H9 (cell line): Measurements from ENCODE around the gene PARP3. TPM values are rescaled to one million over a fixed set of nuclear protein-coding genes. Genes with fewer than 3 reads are reported as not detected.

Experiments
- DNase-seq: peaks from one replicate; pipeline ENCODE4 v3.0.0-alpha.2; 2017
- H2AFZ ChIP-seq: one replicate; pipeline ENCODE4 v1.6.1; 2013; ENCODE audit warnings: mild to moderate bottlenecking, low read length, control low read depth, moderate library complexity
- H2AK5ac ChIP-seq: 2 replicates; pipeline ENCODE4 v1.6.1; 2013; ENCODE audit warnings: low read length, control low read depth, mixed read lengths; ENCODE audit not compliant: insufficient read length
- H2BK120ac ChIP-seq: one replicate; pipeline ENCODE4 v1.6.1; 2013; ENCODE audit warnings: low read depth, mild to moderate bottlenecking, low read length, control low read depth, inconsistent platforms; ENCODE audit not compliant: poor library complexity, severe bottlenecking
- H2BK12ac ChIP-seq: 2 replicates; pipeline ENCODE4 v1.6.1; 2013; ENCODE audit warnings: low read length, control low read depth, mixed read lengths, low read depth; ENCODE audit not compliant: insufficient read length
- H2BK15ac ChIP-seq: 2 replicates; pipeline ENCODE4 v1.6.1; 2013; ENCODE audit warnings: low read depth, low read length, control low read depth
- H2BK20ac ChIP-seq: one replicate; pipeline ENCODE4 v1.6.1; 2013; ENCODE audit warnings: low read depth, mild to moderate bottlenecking, low read length, control low read depth, inconsistent platforms; ENCODE audit not compliant: poor library complexity, severe bottlenecking
- H2BK5ac ChIP-seq: 2 replicates; pipeline ENCODE4 v1.6.1; 2013; ENCODE audit warnings: low read length, control low read depth, mixed read lengths; ENCODE audit not compliant: insufficient read length
- H3K14ac ChIP-seq: 2 replicates; pipeline ENCODE4 v1.6.1; 2013; ENCODE audit warnings: low read length, control low read depth; ENCODE audit not compliant: insufficient read depth
- H3K18ac ChIP-seq: 2 replicates; pipeline ENCODE4 v1.6.1; 2013; ENCODE audit warnings: low read depth, mild to moderate bottlenecking, mixed read lengths, low read length, control low read depth; ENCODE audit not compliant: insufficient read length
- H3K23ac ChIP-seq: 2 replicates; pipeline ENCODE4 v1.6.1; 2013; ENCODE audit warnings: low read length, control low read depth, mixed read lengths, low read depth; ENCODE audit not compliant: insufficient read length
- H3K23me2 ChIP-seq: 2 replicates; pipeline ENCODE4 v1.6.1; 2013; ENCODE audit warnings: low read depth, mild to moderate bottlenecking, mixed read lengths, low read length, control low read depth; ENCODE audit not compliant: insufficient read length, poor library complexity, severe bottlenecking
- H3K27ac ChIP-seq: 2 replicates; pipeline ENCODE4 v1.5.1; 2013; ENCODE audit warnings: low read length, control low read depth, mixed read lengths, low read depth; ENCODE audit not compliant: insufficient read length
- H3K27me3 ChIP-seq: 2 replicates; pipeline ENCODE4 v1.6.1; 2013; ENCODE audit warnings: low read length, control low read depth, inconsistent platforms; ENCODE audit not compliant: insufficient read depth
- H3K4ac ChIP-seq: 2 replicates; pipeline ENCODE4 v1.6.1; 2013; ENCODE audit warnings: low read depth, mild to moderate bottlenecking, control low read depth, inconsistent platforms, low read length, moderate library complexity
- H3K4me1 ChIP-seq: 2 replicates; pipeline ENCODE4 v1.6.1; 2013; ENCODE audit warnings: low read length, control low read depth, inconsistent platforms; ENCODE audit not compliant: insufficient read depth
- H3K4me2 ChIP-seq: 2 replicates; pipeline ENCODE4 v1.6.1; 2013; ENCODE audit warnings: low read length, control low read depth, mixed read lengths; ENCODE audit not compliant: insufficient read length, insufficient read depth
- H3K56ac ChIP-seq: 2 replicates; pipeline ENCODE4 v1.6.1; 2013; ENCODE audit warnings: low read depth, mild to moderate bottlenecking, mixed read lengths, low read length, control low read depth; ENCODE audit not compliant: insufficient read length
- H3K79me1 ChIP-seq: 2 replicates; pipeline ENCODE4 v1.6.1; 2013; ENCODE audit warnings: low read depth, mild to moderate bottlenecking, moderate library complexity, low read length, control low read depth, inconsistent platforms; ENCODE audit not compliant: insufficient read depth, poor library complexity, severe bottlenecking
- H3K79me2 ChIP-seq: 2 replicates; pipeline ENCODE4 v1.6.1; 2013; ENCODE audit warnings: low read length, control low read depth, inconsistent platforms; ENCODE audit not compliant: insufficient read depth
- H3K9ac ChIP-seq: 2 replicates; pipeline ENCODE4 v1.6.1; 2013; ENCODE audit warnings: low read length, control low read depth, mixed read lengths; ENCODE audit not compliant: insufficient read length; ENCODE audit errors: extremely low read depth
- H3K9me3 ChIP-seq: one replicate; pipeline ENCODE4 v1.6.1; 2013; ENCODE audit warnings: low read depth, low read length, inconsistent platforms; ENCODE audit not compliant: control insufficient read depth
- H3T11ph ChIP-seq: one replicate; pipeline ENCODE4 v1.6.1; 2013; ENCODE audit warnings: mild to moderate bottlenecking, low read length, control low read depth, inconsistent platforms
- H4K20me1 ChIP-seq: one replicate; pipeline ENCODE4 v1.6.1; 2013; ENCODE audit not compliant: control insufficient read depth, insufficient read length, insufficient read depth
- H4K5ac ChIP-seq: 2 replicates; pipeline ENCODE4 v1.6.1; 2013; ENCODE audit warnings: low read depth, mild to moderate bottlenecking, mixed read lengths, low read length, control low read depth; ENCODE audit not compliant: insufficient read length
- H4K8ac ChIP-seq: replicated peaks from 2 replicates; pipeline ENCODE4 v1.6.1; 2013; ENCODE audit warnings: low read length, control low read depth, mixed read lengths, low read depth; ENCODE audit not compliant: insufficient read length
- H4K91ac ChIP-seq: 2 replicates; pipeline ENCODE4 v1.6.1; 2013; ENCODE audit warnings: low read depth, mild to moderate bottlenecking, moderate library complexity, mixed read lengths, low read length, control low read depth; ENCODE audit not compliant: insufficient read length
- H3K27ac Mint-ChIP-seq, 3 experiments: 2 replicates in 2 of 3; 3 replicates in 1 of 3; pipeline ENCODE4 v1.8.0; 2020 to 2021; ENCODE audit warnings: mixed read lengths in 3 of 3, mild to moderate bottlenecking in 1 of 3, moderate library complexity in 1 of 3
- H3K27me3 Mint-ChIP-seq: 2 replicates; pipeline ENCODE4 v1.8.0; 2021; ENCODE audit warnings: low read depth, mild to moderate bottlenecking, moderate library complexity, mixed read lengths
- H3K36me3 Mint-ChIP-seq, 3 experiments: 2 replicates in 2 of 3; 3 replicates in 1 of 3; pipeline ENCODE4 v1.8.0; 2020 to 2021; ENCODE audit warnings: low read depth in 3 of 3, mixed read lengths in 3 of 3; ENCODE audit not compliant: insufficient read depth in 1 of 3
- H3K4me1 Mint-ChIP-seq, 2 experiments: 2 replicates each; pipeline ENCODE4 v1.8.0; 2020; ENCODE audit warnings: mixed read lengths in 2 of 2
- H3K4me3 Mint-ChIP-seq, 2 experiments: 2 replicates in 1 of 2; 3 replicates in 1 of 2; pipeline ENCODE4 v1.8.0; 2020 to 2021; ENCODE audit warnings: mild to moderate bottlenecking in 2 of 2, mixed read lengths in 2 of 2, moderate library complexity in 1 of 2
- H3K9me3 Mint-ChIP-seq, 2 experiments: 2 replicates in 1 of 2; 3 replicates in 1 of 2; pipeline ENCODE4 v1.8.0; 2020; ENCODE audit warnings: mild to moderate bottlenecking in 2 of 2, mixed read lengths in 2 of 2, moderate library complexity in 1 of 2
- WGBS: extraction: QIAGEN DNeasy Blood & Tissue Kit; methylation state at CpG from one replicate; pipeline ENCODE4 v1.1.7; 2013; ENCODE audit warnings: missing lambda C conversion rate, low lambda C conversion rate, mixed read lengths; ENCODE audit not compliant: insufficient read length; ENCODE audit errors: extremely low coverage; 5-methylcytosine and 5-hydroxymethylcytosine counted together
- total RNA-seq: library from RNA; stranded (reverse); gene quantifications from 2 replicates; pipeline ENCODE4 v1.2.1, GENCODE V29; 2021
- TF ChIP-seq, protein P1 (sequence below): fragments of 200-600 bp; sonication (generic); conservative IDR thresholded peaks from 3 replicates; pipeline ENCODE4 v1.8.0; 2021; ENCODE audit warnings: antibody characterized with exemption, mild to moderate bottlenecking

Gene PARP3
- total RNA-seq, 1 experiment from 2014 or later = 1.3 TPM

DNA sequence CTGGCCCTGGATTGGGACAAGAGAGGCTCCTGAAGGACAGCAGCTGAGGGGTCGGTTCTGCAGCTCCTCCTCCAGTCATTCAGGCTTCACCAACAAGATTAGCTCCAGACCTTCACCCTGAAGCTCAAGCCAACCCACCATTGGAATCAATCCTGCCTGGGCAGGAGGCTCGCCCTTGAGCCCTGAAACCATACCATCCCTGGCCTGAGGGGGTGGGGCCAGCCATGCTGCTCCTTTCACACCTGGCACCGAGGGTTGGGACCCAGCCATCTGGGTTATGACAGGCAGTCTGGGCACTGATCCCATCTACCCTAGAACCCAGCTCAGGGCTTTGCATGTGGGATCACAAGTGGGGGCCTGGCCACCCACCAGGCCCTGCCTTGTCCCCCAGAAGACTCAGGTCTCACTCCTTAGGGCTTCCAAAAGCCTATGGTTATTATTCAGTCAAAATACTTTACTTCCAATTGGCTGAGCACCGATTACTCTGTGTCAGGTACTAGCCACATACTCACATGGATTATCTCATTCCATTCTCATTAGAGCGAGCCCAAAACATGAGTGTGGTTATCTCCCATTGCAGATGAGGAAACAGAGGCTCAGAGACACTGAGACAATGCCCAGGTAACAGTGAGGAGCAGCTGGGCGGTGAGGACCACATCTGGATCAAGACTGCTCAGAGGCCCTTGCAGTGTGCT, 28.6 kb downstream of the PARP3 start:
- H3T11ph ChIP-seq = no peak overlapping the region
- H3K4me2 ChIP-seq = no peak overlapping the region
- TF ChIP-seq, protein P1, sequence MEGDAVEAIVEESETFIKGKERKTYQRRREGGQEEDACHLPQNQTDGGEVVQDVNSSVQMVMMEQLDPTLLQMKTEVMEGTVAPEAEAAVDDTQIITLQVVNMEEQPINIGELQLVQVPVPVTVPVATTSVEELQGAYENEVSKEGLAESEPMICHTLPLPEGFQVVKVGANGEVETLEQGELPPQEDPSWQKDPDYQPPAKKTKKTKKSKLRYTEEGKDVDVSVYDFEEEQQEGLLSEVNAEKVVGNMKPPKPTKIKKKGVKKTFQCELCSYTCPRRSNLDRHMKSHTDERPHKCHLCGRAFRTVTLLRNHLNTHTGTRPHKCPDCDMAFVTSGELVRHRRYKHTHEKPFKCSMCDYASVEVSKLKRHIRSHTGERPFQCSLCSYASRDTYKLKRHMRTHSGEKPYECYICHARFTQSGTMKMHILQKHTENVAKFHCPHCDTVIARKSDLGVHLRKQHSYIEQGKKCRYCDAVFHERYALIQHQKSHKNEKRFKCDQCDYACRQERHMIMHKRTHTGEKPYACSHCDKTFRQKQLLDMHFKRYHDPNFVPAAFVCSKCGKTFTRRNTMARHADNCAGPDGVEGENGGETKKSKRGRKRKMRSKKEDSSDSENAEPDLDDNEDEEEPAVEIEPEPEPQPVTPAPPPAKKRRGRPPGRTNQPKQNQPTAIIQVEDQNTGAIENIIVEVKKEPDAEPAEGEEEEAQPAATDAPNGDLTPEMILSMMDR = no peak
- no peak overlapping the region for H3K14ac ChIP-seq
- H3K4me1 Mint-ChIP-seq = peaks cover 36 to 59% of the 10 kb centered on the region in 2 experiments
- H3K9ac ChIP-seq = no peak overlapping the region
- no peaks in the 10 kb centered on the region for H3K9me3 ChIP-seq
- H3K79me2 ChIP-seq = no peaks in the 10 kb centered on the region
- no peak overlapping the region for H2AFZ ChIP-seq
- H3K4ac ChIP-seq = no peak overlapping the region
- no peak overlapping the region for H4K8ac ChIP-seq
- 0 out of 5 replicates have a peak overlapping the region, but pooled peaks of 1 of the 2 experiments have one; percentile 11 for H3K4me3 Mint-ChIP-seq
- peaks cover 21% of the 10 kb centered on the region for H3K23me2 ChIP-seq
- no peak overlapping the region for H2AK5ac ChIP-seq
- no peak overlapping the region for H2BK5ac ChIP-seq
- H2BK120ac ChIP-seq = no peak overlapping the region
- no peaks in the 10 kb centered on the region for H3K79me1 ChIP-seq
- no peaks in the 10 kb centered on the region for H3K9me3 Mint-ChIP-seq
- H3K4me1 ChIP-seq = peaks cover 21% of the 10 kb centered on the region; the same call in 1 of the 2 replicates
- H2BK20ac ChIP-seq = no peak overlapping the region
- H3K18ac ChIP-seq = no peak overlapping the region
- H3K36me3 Mint-ChIP-seq = peaks cover 0 to 2% (median 0%) of the 10 kb centered on the region in 3 experiments; a peak in 3 of 7 replicates
- no peak overlapping the region for H4K5ac ChIP-seq
- no peak overlapping the region for H3K27ac Mint-ChIP-seq
- H2BK12ac ChIP-seq = no peak overlapping the region
- no peak overlapping the region for H4K91ac ChIP-seq
- H4K20me1 ChIP-seq = peaks cover 3% of the 10 kb centered on the region
- no peak overlapping the region for H3K27ac ChIP-seq
- no CpG with 5 or more reads among the region's 6 CpGs for WGBS
- H2BK15ac ChIP-seq = no peak overlapping the region
- no peak for DNase-seq
- H3K27me3 ChIP-seq = peaks cover 5% of the 10 kb centered on the region; the same call in 1 of the 2 replicates
- no peak overlapping the region for H3K56ac ChIP-seq
- no peak overlapping the region for H3K23ac ChIP-seq
- H3K27me3 Mint-ChIP-seq = peaks cover 20% of the 10 kb centered on the region
